Motor neuron (in vitro differentiated cells): ENCODE data around the gene ZDHHC18. TPM values are rescaled to one million over a fixed set of nuclear protein-coding genes. Genes with fewer than 3 reads are reported as not detected.
"Not testable (repeated sequence)": the region's sequence is repeated elsewhere in the genome, so short reads cannot be mapped to it uniquely, and the experiment has no call there.

Experiments
- ATAC-seq, 8 experiments: fragments of 200-7000 bp; cut with Tn5 transposase; replicated peaks in 6 of 8; 2 replicates each; pipeline ENCODE4 v1.8.0; 2021; ENCODE audit warnings: mild to moderate bottlenecking in 8 of 8, moderate library complexity in 8 of 8
- H3K27ac ChIP-seq, 2 donors: fragments of 250-450 bp; sonication (Bioruptor Pico); 2 replicates each; pipeline ENCODE4 v1.9.0; 2021; ENCODE audit warnings: antibody characterized with exemption in 2 of 2, mild to moderate bottlenecking in 2 of 2, moderate library complexity in 1 of 2
- H3K4me1 ChIP-seq, 2 donors: fragments of 250-450 bp; sonication (Bioruptor Pico); replicated peaks in 1 of 2; 2 replicates each; pipeline ENCODE4 v1.6.1; 2021; ENCODE audit warnings: antibody characterized with exemption in 2 of 2, mild to moderate bottlenecking in 2 of 2, moderate library complexity in 1 of 2
- H3K4me3 ChIP-seq, 5 donors: fragments of 250-450 bp; sonication (Bioruptor Pico); 2 replicates each; pipeline ENCODE4 v1.9.0; 2021; ENCODE audit warnings: antibody characterized with exemption in 5 of 5, mild to moderate bottlenecking in 5 of 5, moderate library complexity in 4 of 5
- WGBS, 10 experiments: fragments of 450-650 bp; shearing (Covaris generic); methylation state at CpG; one replicate each; pipeline ENCODE4 v1.0.0; 2022; 5-methylcytosine and 5-hydroxymethylcytosine counted together
- in situ Hi-C, 9 experiments: fragments of 400-800 bp; cut with MboI; loops; one replicate each; pipeline ENCODE4 v1.15.0; 2021; ENCODE audit warnings: low sequenced_read_pairs in 9 of 9, low pct_unique_long_range_greater_than_20kb in 2 of 9; ENCODE audit not compliant: unreplicated experiment in 9 of 9
- total RNA-seq, 8 experiments: library from RNA; unstranded; fragments of 300-600 nt; gene quantifications; 2 replicates each; pipeline versions ENCODE4 v1.2.3 to v1.2.4, GENCODE V29; 2022

The ZDHHC18 gene
- total RNA-seq, 8 experiments from 2014 or later: 5.0 to 25.3 (median 13.4) TPM

GRCh38 chr1:26794391-26794790, 32.1 kb upstream of the ZDHHC18 start:
- Histone ChIP-seq H3K4me1 (peaks cover 0 to 1% of the 10 kb centered on the region in 2 donors), H3K27ac (no peak overlapping the region), H3K4me3 (no peak overlapping the region)
- ATAC-seq: no peak
- 48 to 97% (median 81%) methylated on average over 3 to 5 of the region's 5 CpGs; no CpG with 5 or more reads in 2 of the 10 experiments for WGBS, 10 experiments
- in situ Hi-C loops: loop anchor here in 4 of 9 experiments (10.0 kb wide), 1 partner anchor 190 kb away; no protein-coding TSS in a partner anchor

- ATAC-seq: no peak
- Histone ChIP-seq H3K4me1 (peaks cover 0 to 4% of the 10 kb centered on the region in 2 donors), H3K27ac (no peak overlapping the region), H3K4me3 (no peak overlapping the region)
- WGBS, 10 experiments: 80 to 100% (median 100%) methylated on average over 1 to 2 of the region's 2 CpGs; no CpG with 5 or more reads in 1 of the 10 experiments
- in situ Hi-C loops: loop anchor here in 4 of 9 experiments (10.0 kb wide), 1 partner anchor 193 kb away; no protein-coding TSS in a partner anchor
Measured at GRCh38 chr1:26797627-26798026, 28.9 kb upstream of the ZDHHC18 start.

GRCh38 chr1:26799479-26800142, 26.9 kb upstream of the ZDHHC18 start:
- Histone ChIP-seq H3K27ac (no peak overlapping the region), H3K4me1 (peaks cover 0 to 4% of the 10 kb centered on the region in 2 donors), H3K4me3 (no peak overlapping the region)
- WGBS, 10 experiments: 18 to 75% (median 68%) methylated on average over 1 to 5 of the region's 5 CpGs; no CpG with 5 or more reads in 3 of the 10 experiments
- peak; percentile 79 to 93 (median 88) for ATAC-seq
- in situ Hi-C loops: loop anchor here in 4 of 9 experiments (10.0 kb wide), 1 partner anchor 195 kb away; no protein-coding TSS in a partner anchor

GRCh38 chr1:26803932-26804331, 22.6 kb upstream of the ZDHHC18 start:
- H3K27ac ChIP-seq, H3K4me3 ChIP-seq, in situ Hi-C loops, ATAC-seq, H3K4me1 ChIP-seq: not testable (repeated sequence)
- no CpG with 5 or more reads among the region's 36 CpGs for WGBS, 10 experiments

- WGBS, 10 experiments: 0 to 66% (median 27%) methylated on average over 1 to 11 of the region's 11 CpGs; no CpG with 5 or more reads in 3 of the 10 experiments
- H3K27ac ChIP-seq, H3K4me3 ChIP-seq, H3K4me1 ChIP-seq, in situ Hi-C loops: not testable (repeated sequence)
- ATAC-seq: peak in 3 of 8 experiments; percentile 58 to 68 (median 59)
Measured at GRCh38 chr1:26810105-26810504, 16.4 kb upstream of the ZDHHC18 start.

- in situ Hi-C loops: no loop called here
- H3K27ac ChIP-seq: no peak overlapping the region
- no peaks in the 10 kb centered on the region for H3K4me1 ChIP-seq
- 0 to 80% (median 76%) methylated on average over 1 to 4 of the region's 4 CpGs; no CpG with 5 or more reads in 1 of the 10 experiments for WGBS, 10 experiments
- ATAC-seq: no peak
- H3K4me3 ChIP-seq: no peak overlapping the region
Measured at GRCh38 chr1:26811057-26811456, 15.4 kb upstream of the ZDHHC18 start.

GRCh38 chr1:26811708-26812107, 14.8 kb upstream of the ZDHHC18 start:
- H3K4me1 ChIP-seq: no peaks in the 10 kb centered on the region
- no peak for ATAC-seq
- H3K27ac ChIP-seq: no peak overlapping the region
- no peak overlapping the region for H3K4me3 ChIP-seq
- in situ Hi-C loops: no loop called here

- ATAC-seq: no peak
- no peak overlapping the region for H3K27ac ChIP-seq
- in situ Hi-C loops: no loop called here
- H3K4me1 ChIP-seq: no peaks in the 10 kb centered on the region
- H3K4me3 ChIP-seq: no peak overlapping the region
- WGBS, 10 experiments: 49 to 100% (median 86%) methylated on average over 1 to 2 of the region's 2 CpGs; no CpG with 5 or more reads in 1 of the 10 experiments
Measured at GRCh38 chr1:26814377-26814776, 12.1 kb upstream of the ZDHHC18 start.

- Histone ChIP-seq H3K27ac (no peak overlapping the region), H3K4me1 (no peaks in the 10 kb centered on the region), H3K4me3 (no peak overlapping the region)
- 29 to 94% (median 81%) methylated on average over 1 to 3 of the region's 3 CpGs; no CpG with 5 or more reads in 4 of the 10 experiments for WGBS, 10 experiments
- no peak for ATAC-seq
- in situ Hi-C loops: no loop called here
Measured at GRCh38 chr1:26814893-26815292, 11.6 kb upstream of the ZDHHC18 start.

- Histone ChIP-seq H3K4me1 (peaks cover 3% of the 10 kb centered on the region in 2 donors), H3K27ac (no peak overlapping the region), H3K4me3 (no peak overlapping the region)
- in situ Hi-C loops: no loop called here
- no peak for ATAC-seq
- 80 to 100% (median 89%) methylated on average over 1 to 4 of the region's 4 CpGs; no CpG with 5 or more reads in 3 of the 10 experiments for WGBS, 10 experiments
Measured at GRCh38 chr1:26820784-26821269, 5.7 kb upstream of the ZDHHC18 start.

- WGBS, 10 experiments: 73 to 100% (median 98%) methylated on average over 1 to 4 of the region's 4 CpGs; no CpG with 5 or more reads in 1 of the 10 experiments
- H3K4me3 ChIP-seq: no peak overlapping the region
- ATAC-seq: no peak
- H3K27ac ChIP-seq: no peak overlapping the region
- peaks cover 6 to 13% of the 10 kb centered on the region in 2 donors for H3K4me1 ChIP-seq
- in situ Hi-C loops: no loop called here
Measured at GRCh38 chr1:26822737-26823395, 3.6 kb upstream of the ZDHHC18 start.

GRCh38 chr1:26824731-26825130, 1.8 kb upstream of the ZDHHC18 start:
- in situ Hi-C loops: no loop called here
- H3K27ac ChIP-seq: no peak overlapping the region
- 80 to 100% (median 94%) methylated on average over 1 to 3 of the region's 3 CpGs; no CpG with 5 or more reads in 1 of the 10 experiments for WGBS, 10 experiments

GRCh38 chr1:26827106-26827604, 667 bp downstream of the ZDHHC18 start:
- no CpG with 5 or more reads among the region's 17 CpGs for WGBS, 10 experiments
- Histone ChIP-seq H3K4me1 (peaks cover 9 to 19% of the 10 kb centered on the region in 2 donors), H3K27ac (peak overlapping the region in 1 of 2 donors; percentile 75), H3K4me3 (peak overlapping the region; percentile 69 to 86 (median 81))
- ATAC-seq: peak in 1 of 8 experiments; percentile 1
- in situ Hi-C loops: no loop called here

More at GRCh38 chr1:26824731-26825130, 1.8 kb upstream of the ZDHHC18 start:
- peaks cover 9 to 19% of the 10 kb centered on the region in 2 donors for H3K4me1 ChIP-seq
- no peak for ATAC-seq
- no peak overlapping the region for H3K4me3 ChIP-seq
